ENCODE results near the gene GMDS.

The GMDS gene

DNA sequence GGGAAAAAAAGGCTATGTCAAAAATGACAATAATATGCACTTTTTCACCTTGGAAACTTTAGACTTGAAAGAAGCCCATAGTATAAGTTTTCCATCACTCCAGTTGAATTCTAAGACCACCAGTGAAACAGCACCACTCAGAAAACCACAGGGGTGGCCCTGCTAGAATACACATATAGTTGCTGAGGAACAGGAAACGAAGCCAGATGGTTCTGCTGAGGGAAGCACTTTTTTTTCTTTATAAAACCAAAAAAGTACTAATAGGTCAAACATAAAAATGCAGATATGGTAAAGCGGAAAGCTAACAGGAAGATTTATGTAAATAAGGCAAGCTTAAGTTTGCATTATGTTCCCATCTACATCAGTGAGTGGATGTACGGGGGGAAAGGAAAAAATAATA lies 331.8 kb downstream of the GMDS start:
- H3K79me2 ChIP-seq (ENCODE audit: low read length), result no peaks in the 10 kb centered on the region
- no peaks in the 10 kb centered on the region for H3K4me1 ChIP-seq (ENCODE audit: low read length)
- H3K9me3 ChIP-seq (replicated peaks; ENCODE audit: insufficient read depth, low read length), result no peaks in the 10 kb centered on the region
- H3F3A ChIP-seq (ENCODE audit: insufficient read depth, low read length), result no peaks in the 10 kb centered on the region
- H3K36me3 ChIP-seq (replicated peaks; ENCODE audit: insufficient read depth, low read length), result no peaks in the 10 kb centered on the region
- H3K9me2 ChIP-seq (replicated peaks; ENCODE audit: insufficient read depth, low read length), result no peaks in the 10 kb centered on the region
- no peak overlapping the region for H3K9ac ChIP-seq (ENCODE audit: low read length)
- no peak for TF ChIP-seq EZH2phosphoT487 (IDR thresholded peaks at IDR 0.05; ENCODE audit: low read length)
- TF ChIP-seq EZH2 (optimal IDR thresholded peaks at IDR 0.05; ENCODE audit: low read depth, low read length), result no peak
- TF ChIP-seq, protein P1, sequence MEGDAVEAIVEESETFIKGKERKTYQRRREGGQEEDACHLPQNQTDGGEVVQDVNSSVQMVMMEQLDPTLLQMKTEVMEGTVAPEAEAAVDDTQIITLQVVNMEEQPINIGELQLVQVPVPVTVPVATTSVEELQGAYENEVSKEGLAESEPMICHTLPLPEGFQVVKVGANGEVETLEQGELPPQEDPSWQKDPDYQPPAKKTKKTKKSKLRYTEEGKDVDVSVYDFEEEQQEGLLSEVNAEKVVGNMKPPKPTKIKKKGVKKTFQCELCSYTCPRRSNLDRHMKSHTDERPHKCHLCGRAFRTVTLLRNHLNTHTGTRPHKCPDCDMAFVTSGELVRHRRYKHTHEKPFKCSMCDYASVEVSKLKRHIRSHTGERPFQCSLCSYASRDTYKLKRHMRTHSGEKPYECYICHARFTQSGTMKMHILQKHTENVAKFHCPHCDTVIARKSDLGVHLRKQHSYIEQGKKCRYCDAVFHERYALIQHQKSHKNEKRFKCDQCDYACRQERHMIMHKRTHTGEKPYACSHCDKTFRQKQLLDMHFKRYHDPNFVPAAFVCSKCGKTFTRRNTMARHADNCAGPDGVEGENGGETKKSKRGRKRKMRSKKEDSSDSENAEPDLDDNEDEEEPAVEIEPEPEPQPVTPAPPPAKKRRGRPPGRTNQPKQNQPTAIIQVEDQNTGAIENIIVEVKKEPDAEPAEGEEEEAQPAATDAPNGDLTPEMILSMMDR (IDR thresholded peaks at IDR 0.05; ENCODE audit: low read length), result no peak
- H2AFZ ChIP-seq (ENCODE audit: low read length), result no peak overlapping the region
- H3K27me3 ChIP-seq (replicated peaks; ENCODE audit: insufficient read depth, low read length), result no peaks in the 10 kb centered on the region
- no peak overlapping the region for H3K4me2 ChIP-seq (ENCODE audit: low read depth, low read length)
- DNase-seq, result no peak
- no peaks in the 10 kb centered on the region for H4K20me1 ChIP-seq (ENCODE audit: insufficient read depth, low read length)
- no peak overlapping the region for H3K4me3 ChIP-seq (ENCODE audit: low read length)
- no peak overlapping the region for H3K27ac ChIP-seq (ENCODE audit: low read length)

DNA sequence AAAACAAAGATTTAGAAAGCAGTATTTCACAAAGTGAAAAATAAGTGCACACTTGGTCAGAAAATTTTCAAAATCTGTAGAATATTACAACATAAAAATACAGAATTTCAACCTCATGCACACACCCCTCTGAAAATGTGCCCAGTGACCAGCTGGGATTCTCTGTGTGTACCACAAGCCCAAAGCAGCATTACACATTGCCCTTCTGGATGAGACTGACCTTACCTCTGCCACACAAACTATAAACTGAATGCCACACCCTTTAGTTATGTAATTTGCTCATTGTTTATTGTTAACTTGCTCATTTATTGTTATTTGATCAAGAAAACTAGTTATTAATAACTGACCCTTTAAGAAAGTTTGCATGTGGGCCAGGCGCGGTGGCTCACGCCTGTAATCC lies 332.7 kb downstream of the GMDS start:
- Histone ChIP-seq H3K4me2 (ENCODE audit: low read depth, low read length) (no peak overlapping the region), H2AFZ (ENCODE audit: low read length) (no peak overlapping the region), H3K4me3 (ENCODE audit: low read length) (no peak overlapping the region), H3K27ac (ENCODE audit: low read length) (no peak overlapping the region), H3K36me3 (replicated peaks; ENCODE audit: insufficient read depth, low read length) (no peaks in the 10 kb centered on the region), H3F3A (ENCODE audit: insufficient read depth, low read length) (no peaks in the 10 kb centered on the region), H4K20me1 (ENCODE audit: insufficient read depth, low read length) (no peaks in the 10 kb centered on the region), H3K9ac (ENCODE audit: low read length) (no peak overlapping the region), H3K9me3 (replicated peaks; ENCODE audit: insufficient read depth, low read length) (no peaks in the 10 kb centered on the region), H3K27me3 (replicated peaks; ENCODE audit: insufficient read depth, low read length) (no peaks in the 10 kb centered on the region), H3K79me2 (ENCODE audit: low read length) (no peaks in the 10 kb centered on the region), H3K4me1 (ENCODE audit: low read length) (no peaks in the 10 kb centered on the region), H3K9me2 (replicated peaks; ENCODE audit: insufficient read depth, low read length) (no peaks in the 10 kb centered on the region)
- no peak for DNase-seq
- no peak for TF ChIP-seq EZH2phosphoT487 (IDR thresholded peaks at IDR 0.05; ENCODE audit: low read length)
- TF ChIP-seq, protein P1 (IDR thresholded peaks at IDR 0.05; ENCODE audit: low read length), result no peak
- no peak for TF ChIP-seq EZH2 (optimal IDR thresholded peaks at IDR 0.05; ENCODE audit: low read depth, low read length)

DNA sequence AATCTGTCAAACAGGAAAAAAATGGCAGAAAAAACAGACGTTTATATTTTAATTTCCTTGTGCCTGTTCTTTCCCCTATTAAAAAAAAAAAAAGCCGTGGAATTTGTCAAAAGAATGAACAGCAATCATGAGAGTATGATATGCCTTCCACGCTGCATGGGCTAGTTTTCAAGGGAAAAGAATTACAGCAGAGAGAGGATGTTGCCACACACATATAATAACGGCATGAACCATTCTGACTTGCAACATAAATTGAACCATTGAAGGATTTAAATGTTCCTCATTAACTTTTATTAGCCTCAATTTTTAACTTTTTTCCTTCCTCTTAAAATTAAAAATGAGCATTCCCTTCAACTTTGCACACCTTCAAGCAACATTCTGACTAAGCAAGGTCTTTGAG lies 333.9 kb downstream of the GMDS start:
- no peaks in the 10 kb centered on the region for H3K79me2 ChIP-seq (ENCODE audit: low read length)
- no peak overlapping the region for H2AFZ ChIP-seq (ENCODE audit: low read length)
- no peaks in the 10 kb centered on the region for H3K9me2 ChIP-seq (replicated peaks; ENCODE audit: insufficient read depth, low read length)
- TF ChIP-seq EZH2phosphoT487 (IDR thresholded peaks at IDR 0.05; ENCODE audit: low read length) (no peak), EZH2 (optimal IDR thresholded peaks at IDR 0.05; ENCODE audit: low read depth, low read length) (no peak)
- TF ChIP-seq, protein P1 (IDR thresholded peaks at IDR 0.05; ENCODE audit: low read length), result no peak
- H3K9me3 ChIP-seq (replicated peaks; ENCODE audit: insufficient read depth, low read length), result no peaks in the 10 kb centered on the region
- no peaks in the 10 kb centered on the region for H3K27me3 ChIP-seq (replicated peaks; ENCODE audit: insufficient read depth, low read length)
- H3F3A ChIP-seq (ENCODE audit: insufficient read depth, low read length), result no peaks in the 10 kb centered on the region
- no peaks in the 10 kb centered on the region for H3K4me1 ChIP-seq (ENCODE audit: low read length)
- H3K9ac ChIP-seq (ENCODE audit: low read length), result no peak overlapping the region
- H3K4me3 ChIP-seq (ENCODE audit: low read length), result no peak overlapping the region
- H3K36me3 ChIP-seq (replicated peaks; ENCODE audit: insufficient read depth, low read length), result no peaks in the 10 kb centered on the region
- no peak overlapping the region for H3K4me2 ChIP-seq (ENCODE audit: low read depth, low read length)
- no peak for DNase-seq
- no peak overlapping the region for H3K27ac ChIP-seq (ENCODE audit: low read length)
- no peaks in the 10 kb centered on the region for H4K20me1 ChIP-seq (ENCODE audit: insufficient read depth, low read length)
